Activated CD4-positive, alpha-beta T cell treated with anti-CD3 and anti-CD28 coated beads, Interleukin-2, amount 10 ng/mL, durations not matched to agents 7 days and 5 days (primary cell): Measurements from ENCODE around the gene MARK2. TPM values are rescaled to one million over a fixed set of nuclear protein-coding genes. Genes with fewer than 3 reads are reported as not detected.

Source experiments
- CTCF ChIA-PET: fragments of 350-600 bp; sonication (Branson Sonifier 250); formaldehyde crosslinking; loops from one replicate; lab custom pipeline; 2021; ENCODE audit warnings: antibody characterized with exemption; lab: Charles Lee
- POLR2A ChIA-PET: fragments of 350-600 bp; sonication (Branson Sonifier 250); formaldehyde crosslinking; loops from one replicate; lab custom pipeline; 2021; ENCODE audit warnings: antibody characterized with exemption; lab: Charles Lee
- DNase-seq: peaks from one replicate; pipeline ENCODE4 v3.0.0-alpha.2; 2020
- H3K27ac Mint-ChIP-seq: one replicate; pipeline ENCODE4 v1.8.0; 2021; ENCODE audit warnings: mild to moderate bottlenecking, moderate library complexity, mixed read lengths
- H3K27me3 Mint-ChIP-seq: one replicate; pipeline ENCODE4 v1.8.0; 2021; ENCODE audit warnings: mixed read lengths
- H3K36me3 Mint-ChIP-seq: one replicate; pipeline ENCODE4 v1.8.0; 2021; ENCODE audit warnings: low read depth, mixed read lengths
- H3K4me1 Mint-ChIP-seq: one replicate; pipeline ENCODE4 v1.8.0; 2021; ENCODE audit warnings: mixed read lengths
- H3K4me3 Mint-ChIP-seq: one replicate; pipeline ENCODE4 v1.8.0; 2021; ENCODE audit warnings: mild to moderate bottlenecking, moderate library complexity, mixed read lengths
- H3K9me3 Mint-ChIP-seq: one replicate; pipeline ENCODE4 v1.8.0; 2021; ENCODE audit warnings: mixed read lengths
- total RNA-seq, 2 experiments: library from RNA; stranded (reverse); gene quantifications; one replicate each; pipeline ENCODE4 v1.2.3, GENCODE V29; 2021

Gene MARK2
- total RNA-seq, 2 experiments from 2014 or later = 68.3 to 69.2 TPM

- ChIA-PET CTCF (interaction anchor here (1.0 to 1.1 kb wide), 2 partner anchors 15 to 116 kb away, joined by 3 to 4 read pairs; no protein-coding TSS in a partner anchor), POLR2A (no interaction called here)
- H3K4me1 Mint-ChIP-seq = peaks cover 29% of the 10 kb centered on the region
- no peak for DNase-seq
- H3K9me3 Mint-ChIP-seq = no peaks in the 10 kb centered on the region
- peaks cover 2% of the 10 kb centered on the region for H3K36me3 Mint-ChIP-seq
- H3K27ac Mint-ChIP-seq = no peak overlapping the region
- no peak overlapping the region for H3K4me3 Mint-ChIP-seq
- H3K27me3 Mint-ChIP-seq = no peaks in the 10 kb centered on the region
Observed at GRCh38 chr11:63834535-63835157, 4.3 kb upstream of the MARK2 start.

- Mint-ChIP-seq H3K4me3 (no peak overlapping the region), H3K4me1 (peaks cover 29% of the 10 kb centered on the region), H3K27me3 (no peaks in the 10 kb centered on the region), H3K9me3 (no peaks in the 10 kb centered on the region), H3K27ac (no peak overlapping the region), H3K36me3 (peaks cover 6% of the 10 kb centered on the region)
- POLR2A ChIA-PET = no interaction called here
- DNase-seq = no peak
- CTCF ChIA-PET = interaction anchor here (0.6 to 1.1 kb wide), 5 partner anchors 16 to 318 kb away, joined by 3 to 6 read pairs (median 3); no protein-coding TSS in a partner anchor
Observed at GRCh38 chr11:63835158-63835545, 3.8 kb upstream of the MARK2 start.

GRCh38 chr11:63837027-63837688 lies 1.8 kb upstream of the MARK2 start:
- Mint-ChIP-seq H3K9me3 (no peaks in the 10 kb centered on the region), H3K4me1 (peaks cover 46% of the 10 kb centered on the region), H3K36me3 (peaks cover 21% of the 10 kb centered on the region), H3K4me3 (peak overlapping the region; percentile 6), H3K27ac (peak overlapping the region; percentile 92), H3K27me3 (no peaks in the 10 kb centered on the region)
- peak; percentile 86 for DNase-seq
- POLR2A ChIA-PET = no interaction called here
- CTCF ChIA-PET = interaction anchor here (0.6 to 4.1 kb wide), 32 partner anchors 8 to 361 kb away, joined by 3 to 29 read pairs (median 4); partner anchors contain the start of genes NAA40 and SPINDOC

- DNase-seq = no peak
- ChIA-PET POLR2A (interaction anchor here (1.0 kb wide), 1 partner anchor 108 kb away, joined by 3 read pairs; no protein-coding TSS in a partner anchor), CTCF (interaction anchor here (0.6 to 4.1 kb wide), 26 partner anchors 8 to 360 kb away, joined by 3 to 29 read pairs (median 4); partner anchors contain the start of genes NAA40 and SPINDOC)
- H3K4me3 Mint-ChIP-seq = peak overlapping the region; percentile 82
- peaks cover 47% of the 10 kb centered on the region for H3K4me1 Mint-ChIP-seq
- H3K36me3 Mint-ChIP-seq = peaks cover 23% of the 10 kb centered on the region
- peak overlapping the region; percentile 92 for H3K27ac Mint-ChIP-seq
- no peaks in the 10 kb centered on the region for H3K9me3 Mint-ChIP-seq
- no peaks in the 10 kb centered on the region for H3K27me3 Mint-ChIP-seq
Observed at GRCh38 chr11:63837739-63838138, 1.2 kb upstream of the MARK2 start.

GRCh38 chr11:63838150-63838677 lies 696 bp upstream of the MARK2 start:
- no peaks in the 10 kb centered on the region for H3K27me3 Mint-ChIP-seq
- peak overlapping the region; percentile 92 for H3K27ac Mint-ChIP-seq
- DNase-seq = no peak
- H3K9me3 Mint-ChIP-seq = no peaks in the 10 kb centered on the region
- POLR2A ChIA-PET = interaction anchor here (0.7 to 1.0 kb wide), 3 partner anchors 50 to 259 kb away, joined by 3 to 5 read pairs (median 3); no protein-coding TSS in a partner anchor
- H3K36me3 Mint-ChIP-seq = peaks cover 28% of the 10 kb centered on the region
- peaks cover 52% of the 10 kb centered on the region for H3K4me1 Mint-ChIP-seq
- peak overlapping the region; percentile 82 for H3K4me3 Mint-ChIP-seq
- CTCF ChIA-PET = interaction anchor here (0.6 to 4.1 kb wide), 21 partner anchors 8 to 244 kb away, joined by 3 to 29 read pairs (median 5); partner anchors contain the start of gene NAA40

- H3K4me3 Mint-ChIP-seq = peak overlapping the region; percentile 81
- H3K36me3 Mint-ChIP-seq = peaks cover 39% of the 10 kb centered on the region
- DNase-seq = peak; percentile 28
- H3K9me3 Mint-ChIP-seq = no peaks in the 10 kb centered on the region
- peaks cover 62% of the 10 kb centered on the region for H3K4me1 Mint-ChIP-seq
- ChIA-PET POLR2A (no interaction called here), CTCF (interaction anchor here (1.0 to 4.1 kb wide), 4 partner anchors 9 to 106 kb away, joined by 3 to 29 read pairs (median 15); no protein-coding TSS in a partner anchor)
- H3K27me3 Mint-ChIP-seq = no peaks in the 10 kb centered on the region
- peak overlapping the region; percentile 83 for H3K27ac Mint-ChIP-seq
Observed at GRCh38 chr11:63839508-63840355, 822 bp downstream of the MARK2 start.

GRCh38 chr11:63840356-63841060 lies 1.6 kb downstream of the MARK2 start:
- peaks cover 45% of the 10 kb centered on the region for H3K36me3 Mint-ChIP-seq
- no peaks in the 10 kb centered on the region for H3K27me3 Mint-ChIP-seq
- peaks cover 66% of the 10 kb centered on the region for H3K4me1 Mint-ChIP-seq
- H3K4me3 Mint-ChIP-seq = peak overlapping the region; percentile 81
- ChIA-PET POLR2A (interaction anchor here (0.5 kb wide), 1 partner anchor 14 kb away, joined by 5 read pairs; no protein-coding TSS in a partner anchor), CTCF (interaction anchor here (1.2 to 3.8 kb wide), 2 partner anchors 8 to 17 kb away, joined by 4 to 26 read pairs; no protein-coding TSS in a partner anchor)
- peak; percentile 25 for DNase-seq
- no peaks in the 10 kb centered on the region for H3K9me3 Mint-ChIP-seq
- peak overlapping the region; percentile 83 for H3K27ac Mint-ChIP-seq

- CTCF ChIA-PET = interaction anchor here (1.1 kb wide), 1 partner anchor 11 kb away, joined by 3 read pairs; no protein-coding TSS in a partner anchor
- H3K4me1 Mint-ChIP-seq = peaks cover 69% of the 10 kb centered on the region
- no peaks in the 10 kb centered on the region for H3K27me3 Mint-ChIP-seq
- POLR2A ChIA-PET = no interaction called here
- DNase-seq = no peak
- peak overlapping the region; percentile 81 for H3K4me3 Mint-ChIP-seq
- no peak overlapping the region for H3K27ac Mint-ChIP-seq
- no peaks in the 10 kb centered on the region for H3K9me3 Mint-ChIP-seq
- H3K36me3 Mint-ChIP-seq = peaks cover 51% of the 10 kb centered on the region
Observed at GRCh38 chr11:63841554-63841953, 2.6 kb downstream of the MARK2 start.

GRCh38 chr11:63843041-63843440 lies 4.1 kb downstream of the MARK2 start:
- POLR2A ChIA-PET = no interaction called here
- DNase-seq = no peak
- CTCF ChIA-PET = interaction anchor here (0.8 to 2.5 kb wide), 4 partner anchors 20 to 103 kb away, joined by 3 to 7 read pairs (median 4); no protein-coding TSS in a partner anchor
- Mint-ChIP-seq H3K27me3 (no peaks in the 10 kb centered on the region), H3K27ac (peak overlapping the region; percentile 37), H3K36me3 (peaks cover 56% of the 10 kb centered on the region), H3K4me3 (no peak overlapping the region), H3K9me3 (no peaks in the 10 kb centered on the region), H3K4me1 (peaks cover 64% of the 10 kb centered on the region)

GRCh38 chr11:63844836-63845235 lies 5.9 kb downstream of the MARK2 start:
- Mint-ChIP-seq H3K27me3 (no peaks in the 10 kb centered on the region), H3K4me3 (no peak overlapping the region), H3K36me3 (peaks cover 61% of the 10 kb centered on the region), H3K9me3 (no peaks in the 10 kb centered on the region), H3K27ac (no peak overlapping the region), H3K4me1 (peaks cover 71% of the 10 kb centered on the region)
- DNase-seq = no peak
- ChIA-PET CTCF (interaction anchor here (0.6 to 2.5 kb wide), 4 partner anchors 8 to 217 kb away, joined by 3 to 7 read pairs (median 4); no protein-coding TSS in a partner anchor), POLR2A (no interaction called here)

GRCh38 chr11:63845303-63845702 lies 6.4 kb downstream of the MARK2 start:
- Mint-ChIP-seq H3K27ac (no peak overlapping the region), H3K9me3 (no peaks in the 10 kb centered on the region), H3K4me3 (no peak overlapping the region), H3K27me3 (no peaks in the 10 kb centered on the region), H3K4me1 (peaks cover 74% of the 10 kb centered on the region), H3K36me3 (peaks cover 61% of the 10 kb centered on the region)
- ChIA-PET POLR2A (no interaction called here), CTCF (interaction anchor here (1.0 to 2.5 kb wide), 2 partner anchors 8 to 24 kb away, joined by 5 to 7 read pairs; no protein-coding TSS in a partner anchor)
- DNase-seq = no peak
